LHCN-M2 (cell line): ENCODE data around the gene DNAI1. TPM values are rescaled to one million over a fixed set of nuclear protein-coding genes. Genes with fewer than 3 reads are reported as not detected.
"Not testable (repeated sequence)": the region's sequence is repeated elsewhere in the genome, so short reads cannot be mapped to it uniquely, and the experiment has no call there.

Experiments
- DNase-seq: peaks from one replicate; pipeline ENCODE4 v3.0.0-alpha.2; 2012; ENCODE audit warnings: low read depth
- total RNA-seq: library from RNA; depleted of rRNA; stranded (reverse); fragments of >200 nt; gene quantifications from 2 replicates; pipeline ENCODE4 v1.2.3, GENCODE V29; 2014

DNAI1 gene
- total RNA-seq, 1 experiment from 2014 or later = not detected

- no peak for DNase-seq
These were observed 8.0 kb upstream of the DNAI1 start for GRCh38 chr9:34450644-34451043.

DNA sequence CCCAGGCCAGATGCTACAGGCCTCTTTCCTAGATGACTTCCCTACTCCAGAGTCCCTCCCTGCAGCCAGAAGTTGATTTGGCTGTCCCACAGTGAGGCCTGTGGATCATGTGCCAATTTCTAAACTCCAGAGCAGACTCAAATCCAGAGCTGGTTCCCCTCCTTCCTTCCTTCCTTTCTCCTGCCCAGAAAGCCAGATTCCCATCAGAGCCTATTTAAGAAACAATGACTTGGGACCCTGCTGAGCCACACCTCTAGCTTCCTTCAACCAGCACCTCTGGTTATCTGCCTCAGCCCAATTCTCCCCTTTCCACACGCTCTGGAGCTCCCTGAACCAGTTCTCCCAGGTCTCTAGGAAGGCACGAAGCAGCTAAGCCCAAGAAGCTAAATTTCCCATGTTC, 7.5 kb upstream of the DNAI1 start:
- DNase-seq = no peak

DNA sequence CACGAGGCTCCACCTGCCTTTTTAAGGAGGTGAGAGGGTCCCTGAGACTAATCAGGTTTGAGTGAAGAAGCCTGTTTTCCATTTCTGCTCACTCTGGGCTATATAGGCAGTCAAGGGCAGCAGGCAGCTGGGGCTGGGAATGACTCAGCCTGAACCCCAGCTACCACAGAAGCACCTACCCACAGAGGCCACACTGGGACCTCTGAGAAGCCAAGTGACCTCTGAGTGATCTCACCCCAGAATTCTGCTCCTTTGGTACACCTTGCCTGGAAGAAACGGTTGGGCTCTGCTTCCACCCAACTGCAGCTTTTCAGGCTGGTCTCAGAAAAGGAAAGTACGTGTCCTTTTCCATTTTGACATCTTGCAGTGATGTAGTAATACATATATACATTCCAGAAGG, 7.1 kb upstream of the DNAI1 start:
- DNase-seq = peak; percentile 78

DNA sequence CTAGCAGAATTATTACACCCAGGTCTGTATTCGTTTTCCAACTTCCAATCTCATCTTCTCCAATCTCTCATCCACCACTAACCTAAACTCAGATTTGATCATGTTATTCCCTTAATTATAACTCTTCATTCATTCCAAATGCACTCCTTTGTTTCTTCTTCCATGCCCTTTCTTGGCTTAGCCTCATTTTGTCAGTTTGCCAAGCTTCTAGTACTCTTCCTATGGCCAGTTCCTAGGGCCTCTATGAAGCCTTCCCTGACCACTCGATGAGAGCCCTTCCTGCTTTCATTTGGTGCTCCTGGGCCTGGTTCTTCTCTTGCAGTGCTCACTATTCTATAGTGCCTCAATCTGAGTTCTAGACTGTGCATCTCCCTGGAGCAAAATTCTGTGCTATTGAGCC, 6.0 kb upstream of the DNAI1 start:
- DNase-seq = no peak

- DNase-seq = peak; percentile 91
These were observed 4.0 kb upstream of the DNAI1 start for GRCh38 chr9:34454571-34455065.

- DNase-seq = no peak
These were observed 2.5 kb upstream of the DNAI1 start for GRCh38 chr9:34456151-34456550.

DNA sequence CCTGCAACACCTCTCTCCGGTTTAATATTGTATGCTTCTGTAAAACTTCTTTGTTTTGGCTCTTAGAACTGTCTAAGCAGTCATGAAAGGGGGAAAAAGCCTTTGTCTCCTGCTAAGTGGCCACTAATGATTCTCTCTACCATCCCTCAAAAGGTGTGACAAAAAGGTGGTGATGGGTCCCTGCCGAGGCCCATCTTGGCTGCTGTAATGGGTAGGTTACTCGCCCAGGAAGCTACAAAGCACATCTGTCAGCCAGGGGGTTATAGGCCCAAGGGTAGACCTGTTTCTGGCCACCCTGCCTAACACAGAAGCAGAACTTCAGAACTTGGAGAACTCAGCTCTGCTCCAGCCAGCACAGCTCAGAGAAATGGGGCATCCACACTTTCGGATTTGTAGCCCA, 1.9 kb upstream of the DNAI1 start:
- no peak for DNase-seq

DNA sequence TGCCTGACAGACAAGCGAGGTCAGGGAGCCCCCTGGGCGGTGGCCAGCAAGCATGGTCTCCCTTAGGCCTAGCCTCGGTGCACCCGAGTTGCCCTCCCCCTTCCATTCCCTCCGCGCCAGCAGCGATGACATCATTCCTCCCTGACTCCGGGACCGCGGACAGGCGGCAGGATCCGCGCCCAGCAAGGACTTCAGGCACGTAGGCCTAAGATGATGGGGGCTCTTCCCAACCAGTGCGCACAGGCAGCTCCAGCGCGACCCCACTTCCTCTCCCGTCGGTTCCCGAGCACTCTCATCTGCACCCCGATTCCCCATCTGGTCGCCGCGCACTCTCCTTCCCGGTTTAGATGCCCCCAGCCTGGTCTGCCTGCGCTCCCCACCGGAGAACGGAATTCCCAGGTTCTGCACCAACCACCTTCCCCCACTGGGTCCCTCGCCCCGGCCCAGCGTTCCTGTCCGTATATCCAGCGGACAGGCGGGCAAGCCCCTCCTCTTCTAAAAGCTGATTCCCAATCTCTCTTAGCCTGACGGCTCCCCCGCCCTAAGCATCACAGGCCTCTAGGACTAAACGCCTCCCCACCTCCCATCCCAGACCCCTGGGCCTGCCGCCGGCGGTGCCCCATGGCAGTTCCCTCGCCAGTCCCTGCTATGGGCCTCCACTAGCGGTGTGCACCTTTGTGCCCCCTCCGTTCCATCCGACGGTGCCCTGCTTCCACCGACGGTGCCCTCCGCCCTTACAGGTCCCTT, 1.2 kb upstream of the DNAI1 start:
- DNase-seq = peak; percentile 57

DNA sequence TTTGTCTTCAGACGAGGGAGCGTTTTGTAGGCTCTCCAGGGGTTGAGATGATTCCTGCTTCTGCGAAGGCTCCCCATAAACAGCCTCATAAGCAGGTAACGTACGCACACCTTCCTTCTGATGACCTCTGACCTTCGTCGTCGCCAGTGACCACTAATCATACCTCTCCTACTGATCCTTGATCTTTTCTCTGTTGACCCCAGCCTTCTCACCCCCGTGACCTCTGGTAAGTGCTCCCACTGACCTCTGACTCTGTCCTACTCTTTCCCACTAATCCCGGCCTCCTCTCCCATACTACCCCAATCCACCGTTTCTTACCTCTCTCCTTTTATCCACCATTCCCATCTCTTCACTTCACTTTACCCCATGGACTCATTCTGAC, 345 bp downstream of the DNAI1 start:
- no peak for DNase-seq

GRCh38 chr9:34459356-34459755, 751 bp downstream of the DNAI1 start:
- no peak for DNase-seq

- DNase-seq = peak; percentile 31
These were observed 1.3 kb downstream of the DNAI1 start for GRCh38 chr9:34459941-34460340.

- DNase-seq = peak; percentile 67
These were observed 4.7 kb downstream of the DNAI1 start for GRCh38 chr9:34463098-34463900.

- DNase-seq = no peak
These were observed 5.3 kb downstream of the DNAI1 start for GRCh38 chr9:34463901-34464232.

DNA sequence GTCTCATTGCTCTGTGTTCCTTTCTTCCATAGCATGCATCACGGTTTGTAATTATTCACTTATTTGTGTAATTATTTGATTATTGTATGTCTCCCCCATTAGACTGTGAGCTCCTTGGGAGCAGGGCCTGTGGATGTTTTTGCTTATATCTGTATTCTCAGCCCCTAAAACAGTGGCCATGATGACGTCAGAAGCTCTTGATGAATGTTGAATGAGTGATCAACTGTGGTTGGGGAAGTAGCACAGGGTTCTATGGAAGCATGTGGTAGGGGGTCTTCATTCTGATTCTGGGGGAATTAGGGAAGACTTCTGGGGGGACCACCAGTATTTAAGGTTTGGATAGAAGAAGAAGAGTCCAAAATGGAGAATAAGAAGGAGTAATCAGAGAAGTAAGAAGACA, 6.0 kb downstream of the DNAI1 start:
- no peak for DNase-seq

GRCh38 chr9:34465468-34465867, 6.9 kb downstream of the DNAI1 start:
- peak; percentile 31 for DNase-seq

DNA sequence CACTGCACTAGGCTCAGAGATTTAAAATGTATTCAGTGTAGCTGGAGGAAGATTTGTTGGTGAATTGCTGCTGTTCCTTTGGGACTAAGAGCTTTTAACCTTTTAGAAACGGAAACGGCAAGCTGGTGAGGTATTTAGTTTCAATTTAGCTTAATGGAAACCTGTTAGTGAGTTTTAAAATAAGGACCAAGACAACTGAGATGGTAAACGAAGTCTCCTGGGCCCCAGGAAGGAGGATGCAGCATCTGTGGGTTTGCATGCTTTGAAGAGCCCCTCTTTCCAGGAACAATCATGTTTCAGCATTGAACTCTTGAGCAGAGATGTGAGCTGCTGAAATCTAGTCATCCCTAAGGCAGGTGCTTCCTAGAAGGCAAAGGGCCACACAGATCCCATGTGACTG, 16.5 kb downstream of the DNAI1 start:
- DNase-seq = no peak

- no peak for DNase-seq
These were observed 18.9 kb downstream of the DNAI1 start for GRCh38 chr9:34477541-34477940.

- no peak for DNase-seq
These were observed 20.8 kb downstream of the DNAI1 start for GRCh38 chr9:34479431-34479866.

GRCh38 chr9:34481620-34482019, 23.0 kb downstream of the DNAI1 start:
- DNase-seq = not testable (repeated sequence)

- DNase-seq = not testable (repeated sequence)
These were observed 24.1 kb downstream of the DNAI1 start for GRCh38 chr9:34482746-34483145.

GRCh38 chr9:34484678-34485077, 26.1 kb downstream of the DNAI1 start:
- DNase-seq = no peak

DNA sequence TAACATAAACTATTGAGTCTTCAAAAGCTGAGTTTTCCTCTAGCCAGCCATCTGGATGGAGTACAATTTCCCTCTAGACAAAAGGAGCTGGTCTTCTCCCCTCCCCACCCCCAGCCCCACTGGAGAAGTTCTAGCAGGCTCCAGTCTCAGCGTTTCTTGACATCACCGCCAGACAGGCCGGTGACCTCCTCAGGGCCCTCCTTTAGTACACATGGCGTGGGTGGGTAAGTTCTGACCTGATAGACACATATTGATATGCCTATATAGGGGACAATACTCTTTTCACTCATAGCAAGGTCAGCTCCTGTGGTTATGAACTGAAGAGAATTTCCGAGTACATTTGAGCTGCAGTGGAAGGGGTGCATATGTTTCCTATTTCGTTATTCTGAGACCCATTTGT, 27.2 kb downstream of the DNAI1 start:
- no peak for DNase-seq

DNA sequence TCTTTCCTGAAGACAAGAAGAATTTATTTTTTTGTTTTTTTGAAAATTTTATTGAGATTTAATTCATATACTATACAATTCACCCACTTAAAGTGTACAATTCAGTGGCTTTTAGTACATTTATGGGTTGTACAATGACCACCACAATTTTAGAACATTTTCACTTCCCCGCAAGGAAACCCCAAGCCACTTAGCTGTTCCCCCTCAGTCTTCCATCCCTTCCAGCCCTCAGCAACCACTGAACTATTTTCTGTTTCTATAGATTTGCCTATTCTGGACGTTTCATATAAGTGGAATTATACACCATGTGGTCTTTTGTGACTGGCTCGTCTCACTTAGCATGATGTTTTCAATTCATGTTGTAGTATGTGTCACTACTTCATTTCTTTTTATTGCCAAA, 28.0 kb downstream of the DNAI1 start:
- no peak for DNase-seq
